GM12878 (cell line): Measurements from ENCODE around the gene LRRIQ4. TPM values are rescaled to one million over a fixed set of nuclear protein-coding genes. Genes with fewer than 3 reads are reported as not detected.

Experiments used
- ATAC-seq: fragments of 200-7000 bp; cut with Tn5 transposase; 3 replicates; pipeline ENCODE4 v1.9.1; 2020; ENCODE audit warnings: mild to moderate bottlenecking, moderate library complexity
- BruUV-seq: library from RNA; stranded (reverse); fragments of 400-500 nt; replicated peaks from 2 replicates; lab custom pipeline; 2021; lab: Mats Ljungman, UMichigan
- CTCF ChIA-PET: fragments of 300-600 bp; sonication (Branson Sonifier 250); formaldehyde crosslinking; extraction: SDS; loops from one replicate; lab custom pipeline; 2021; ENCODE audit warnings: inconsistent platforms; lab: Yijun Ruan, JAX
- POLR2A ChIA-PET: fragments of 350-600 bp; formaldehyde crosslinking; extraction: SDS; loops from one replicate; lab custom pipeline; 2021; ENCODE audit warnings: inconsistent platforms; lab: Charles Lee
- RAD21 ChIA-PET: fragments of 300-600 bp; sonication (Branson Sonifier 250); formaldehyde crosslinking; loops from one replicate; lab custom pipeline; 2023; ENCODE audit warnings: antibody characterized with exemption; ENCODE audit not compliant: unreplicated experiment; lab: Charles Lee
- SMC1A ChIA-PET: fragments of 300-600 bp; sonication (Branson Sonifier 250); formaldehyde crosslinking; loops from one replicate; lab custom pipeline; 2023; ENCODE audit not compliant: unreplicated experiment, uncharacterized antibody; lab: Charles Lee
- DNase-seq: peaks from one replicate; pipeline ENCODE4 v3.0.0-alpha.2; 2011; ENCODE audit warnings: low read depth, low spot score
- FAIRE-seq: peaks from 3 replicates; lab custom pipeline; 2011; peaks lifted over from hg19 to GRCh38; lab: Jason Lieb, UNC
- H2AFZ ChIP-seq: 2 replicates; pipeline ENCODE4 v1.6.0; 2011; ENCODE audit warnings: low read depth, low read length, control low read depth; ENCODE audit not compliant: control insufficient read depth
- H3K27ac ChIP-seq: 2 replicates; pipeline ENCODE4 v1.5.1; 2011; ENCODE audit warnings: control low read depth; ENCODE audit not compliant: control insufficient read depth, insufficient read depth
- H3K27me3 ChIP-seq, 2 experiments: replicated peaks in 1 of 2; 2 replicates each; pipeline versions ENCODE4 v1.6.0 to v1.6.1; 2011; ENCODE audit warnings: low read length in 1 of 2; ENCODE audit not compliant: control insufficient read depth in 2 of 2, insufficient read depth in 2 of 2
- H3K36me3 ChIP-seq, 2 experiments: 2 replicates each; pipeline ENCODE4 v1.5.1; 2011; ENCODE audit warnings: low read length in 1 of 2; ENCODE audit not compliant: control insufficient read depth in 2 of 2, insufficient read depth in 2 of 2
- H3K4me1 ChIP-seq: 2 replicates; pipeline ENCODE4 v1.6.1; 2011; ENCODE audit warnings: mild to moderate bottlenecking, low read length, moderate library complexity, mixed read lengths; ENCODE audit not compliant: control insufficient read depth, insufficient read depth
- H3K4me2 ChIP-seq: 2 replicates; pipeline ENCODE4 v1.6.0; 2011; ENCODE audit warnings: control low read depth; ENCODE audit not compliant: control insufficient read depth, insufficient read depth
- H3K4me3 ChIP-seq: fragments of 200-600 bp; sonication (generic); 2 replicates; pipeline ENCODE4 v1.5.1; 2016
- H3K79me2 ChIP-seq: 2 replicates; pipeline ENCODE4 v1.6.0; 2011; ENCODE audit warnings: low read length; ENCODE audit not compliant: control insufficient read depth, insufficient read depth
- H3K9ac ChIP-seq: 2 replicates; pipeline ENCODE4 v1.8.0; 2011; ENCODE audit warnings: low read length, control low read depth, mixed read lengths; ENCODE audit not compliant: control insufficient read depth, insufficient read depth
- H3K9me3 ChIP-seq: replicated peaks from 3 replicates; pipeline ENCODE4 v1.5.1; 2011; ENCODE audit warnings: mild to moderate bottlenecking, low read length; ENCODE audit not compliant: control insufficient read depth, insufficient read depth
- H4K20me1 ChIP-seq: 2 replicates; pipeline ENCODE4 v1.6.0; 2011; ENCODE audit not compliant: control insufficient read depth, insufficient read depth
- CBFB ChIP-seq: IDR thresholded peaks from 2 replicates; pipeline ENCODE4 v1.6.1; 2016; ENCODE audit warnings: antibody characterized with exemption, low read depth
- CHD1 ChIP-seq: IDR thresholded peaks from 2 replicates; pipeline ENCODE4 v1.6.1; 2012; ENCODE audit warnings: low read depth, low read length, improper control_type of control experiment
- DPF2 ChIP-seq: fragments of 450-650 bp; IDR thresholded peaks from 2 replicates; pipeline ENCODE4 v1.6.1; 2017; ENCODE audit warnings: mild to moderate bottlenecking
- FOXK2 ChIP-seq: fragments of 450-650 bp; IDR thresholded peaks from 2 replicates; pipeline ENCODE4 v1.6.1; 2017; ENCODE audit warnings: mild to moderate bottlenecking, moderate library complexity
- IRF5 ChIP-seq: fragments of 450-650 bp; IDR thresholded peaks from 2 replicates; pipeline ENCODE4 v1.6.1; 2017; ENCODE audit warnings: borderline replicate concordance
- MEF2B ChIP-seq: fragments of 450-650 bp; IDR thresholded peaks from 2 replicates; pipeline ENCODE4 v1.6.1; 2018; ENCODE audit warnings: mild to moderate bottlenecking, moderate library complexity; ENCODE audit not compliant: partially characterized antibody, poor library complexity, severe bottlenecking
- MYB ChIP-seq: fragments of 150-350 bp; IDR thresholded peaks from 2 replicates; pipeline ENCODE4 v1.6.1; 2014; ENCODE audit warnings: mild to moderate bottlenecking, low read depth, low read length, borderline replicate concordance
- NBN ChIP-seq: fragments of 450-650 bp; IDR thresholded peaks from 2 replicates; pipeline ENCODE4 v1.6.1; 2016
- PBX3 ChIP-seq: IDR thresholded peaks from 2 replicates; pipeline ENCODE4 v1.6.1; 2011; ENCODE audit warnings: mild to moderate bottlenecking, low read depth, low read length, moderate library complexity; ENCODE audit not compliant: insufficient replicate concordance
- POLR2AphosphoS2 ChIP-seq: IDR thresholded peaks from 2 replicates; pipeline ENCODE4 v1.6.1; 2011; ENCODE audit warnings: low read depth, mild to moderate bottlenecking, low read length, improper control_type of control experiment, moderate library complexity
- RUNX3 ChIP-seq: IDR thresholded peaks from 2 replicates; pipeline ENCODE4 v1.6.1; 2012; ENCODE audit warnings: low read length, inconsistent platforms
- SPI1 ChIP-seq: IDR thresholded peaks from 2 replicates; pipeline ENCODE4 v1.6.1; 2011; ENCODE audit warnings: low read depth, mild to moderate bottlenecking, low read length, moderate library complexity, borderline replicate concordance; ENCODE audit not compliant: insufficient read depth
- WGBS: methylation state at CpG from one replicate; pipeline ENCODE4 v1.1.6; 2016; ENCODE audit warnings: low lambda C conversion rate; ENCODE audit not compliant: insufficient replicate concordance, insufficient coverage; ENCODE audit errors: missing lambda C conversion rate; 5-methylcytosine and 5-hydroxymethylcytosine counted together
- in situ Hi-C: fragments of 300-500 bp; cut with MboI; formaldehyde crosslinking; loops from 9 replicates; pipeline ENCODE4 v1.14.3; 2018; ENCODE audit warnings: mixed read lengths
- intact Hi-C: fragments of 100-400 bp; cut with micrococcal nuclease; formaldehyde crosslinking; loops from one replicate; pipeline ENCODE4 v1.14.2; 2022; ENCODE audit not compliant: unreplicated experiment
- polyA plus RNA-seq, 11 experiments: library from polyadenylated mRNA; depleted of rRNA in 4 of 11; unstranded in 6 of 11; stranded (reverse) in 5 of 11; fragments of >200 nt; fragmentation: Nextera tagmentation in 4 of 11; fragmentation: Illumina TruSeq in 1 of 11; extraction: Ambion mirVana in 4 of 11; extraction: Trizol in 1 of 11; gene quantifications; 1 replicate in 1 of 11; 2 replicates in 10 of 11; pipeline versions ENCODE4 v1.2.1 to v1.2.3, GENCODE V29; 2011 to 2016; ENCODE audit warnings: inconsistent platforms in 2 of 11, missing spikeins in 2 of 11, low read depth in 1 of 11
- total RNA-seq, 4 experiments: library from RNA; depleted of rRNA in 3 of 4; stranded (reverse); fragments of >200 nt in 3 of 4; fragmentation: Illumina TruSeq in 1 of 4; extraction: Trizol in 1 of 4; gene quantifications; 2 replicates each; pipeline versions ENCODE4 v1.2.1 to v1.2.3, GENCODE V29; 2013 to 2021

Gene LRRIQ4
- total and polyA plus RNA-seq, 10 of the 15 experiments (the other 5 are each of a cell fraction or from before 2014, with no cell fraction given), result 0.06 to 0.21 (median 0.14) TPM; not detected in 3

- ChIA-PET RAD21 (interaction anchor here (1.3 kb wide), 1 partner anchor 94 kb away, joined by 5 read pairs; no protein-coding TSS in a partner anchor), POLR2A (no interaction called here), SMC1A (interaction anchor here (1.0 to 1.5 kb wide), 3 partner anchors 58 to 183 kb away, joined by 3 to 4 read pairs (median 4); no protein-coding TSS in a partner anchor), CTCF (interaction anchor here (1.0 to 1.3 kb wide), 2 partner anchors 143 to 208 kb away, joined by 3 read pairs; no protein-coding TSS in a partner anchor)
- in situ Hi-C loops, result no loop called here
- H3K4me2 ChIP-seq, result no peak overlapping the region
- H2AFZ ChIP-seq, result peak overlapping the region; percentile 28; the same call in 1 of the 2 replicates
- H3K4me1 ChIP-seq, result peaks cover 7% of the 10 kb centered on the region
- H3K27ac ChIP-seq, result no peak overlapping the region
- no peaks in the 10 kb centered on the region for H3K27me3 ChIP-seq
- DNase-seq, result no peak
- H3K9ac ChIP-seq, result no peak overlapping the region
- FAIRE-seq, result no peak
- BruUV-seq, result no TSS peak
- H4K20me1 ChIP-seq, result no peaks in the 10 kb centered on the region
- ATAC-seq, result no peak
- H3K36me3 ChIP-seq, result no peaks in the 10 kb centered on the region
- no peaks in the 10 kb centered on the region for H3K9me3 ChIP-seq
- no peak overlapping the region for H3K4me3 ChIP-seq
- intact Hi-C loops, result no loop called here
- 25% methylated on average over 2 of the region's 2 CpGs for WGBS
- peak; percentile 19; the same call in 1 of the 2 replicates for TF ChIP-seq RUNX3
- TF ChIP-seq CHD1, result no peak
- H3K79me2 ChIP-seq, result no peaks in the 10 kb centered on the region
Observed at GRCh38 chr3:169871129-169871886, 58.6 kb downstream of the LRRIQ4 start.

DNA sequence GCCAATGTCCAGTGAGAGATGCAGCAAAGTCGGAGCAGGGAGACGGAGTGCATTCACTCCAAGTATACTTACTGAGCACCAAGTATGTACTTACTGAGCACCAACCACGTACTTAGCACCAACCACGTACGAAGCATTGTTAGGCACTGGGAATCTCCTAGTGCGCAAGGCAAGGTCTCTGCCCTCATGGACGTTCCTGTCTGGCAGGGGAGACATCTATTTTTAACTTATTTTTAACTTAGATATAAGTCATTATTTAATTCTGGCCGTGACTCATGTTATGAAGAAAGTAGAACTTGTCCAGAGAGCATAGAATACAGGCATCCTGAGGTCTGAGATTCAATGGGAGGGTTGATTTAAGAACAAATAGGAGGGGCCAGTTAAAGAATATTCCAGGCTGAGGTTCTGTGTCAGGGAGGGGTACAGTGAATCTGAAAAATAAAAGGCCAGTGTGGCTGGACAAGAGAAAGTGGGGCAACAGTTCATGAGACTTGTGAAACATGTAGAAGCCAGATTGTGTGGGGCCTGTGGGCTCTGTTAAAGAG, 66.4 kb downstream of the LRRIQ4 start:
- no peak overlapping the region for H3K27ac ChIP-seq
- FAIRE-seq (no peak), ATAC-seq (no peak), DNase-seq (no peak)
- ChIA-PET POLR2A (no interaction called here), SMC1A (no interaction called here), RAD21 (no interaction called here), CTCF (no interaction called here)
- H3K36me3 ChIP-seq, result no peaks in the 10 kb centered on the region
- H3K9ac ChIP-seq, result no peak overlapping the region
- H2AFZ ChIP-seq, result no peak overlapping the region
- no peaks in the 10 kb centered on the region for H4K20me1 ChIP-seq
- WGBS, result 67% methylated on average over 8 of the region's 8 CpGs
- no peaks in the 10 kb centered on the region for H3K9me3 ChIP-seq
- peaks cover 0 to 2% of the 10 kb centered on the region in 2 experiments; a peak in 1 of 4 replicates for H3K27me3 ChIP-seq
- no TSS peak for BruUV-seq
- no peak overlapping the region for H3K4me2 ChIP-seq
- in situ Hi-C loops, result no loop called here
- intact Hi-C loops, result no loop called here
- H3K79me2 ChIP-seq, result no peaks in the 10 kb centered on the region
- H3K4me1 ChIP-seq, result peaks cover 4% of the 10 kb centered on the region
- no peak overlapping the region for H3K4me3 ChIP-seq
- TF ChIP-seq POLR2AphosphoS2, result no peak
- no peak for TF ChIP-seq MYB
- no peak for TF ChIP-seq NBN
- TF ChIP-seq CBFB, result no peak
- TF ChIP-seq SPI1, result no peak
- TF ChIP-seq MEF2B, result no peak
- no peak for TF ChIP-seq IRF5
- no peak for TF ChIP-seq PBX3
- no peak for TF ChIP-seq DPF2
- TF ChIP-seq FOXK2, result no peak
